SK-N-SH (cell line): ENCODE data around the gene ACER3. TPM values are rescaled to one million over a fixed set of nuclear protein-coding genes. Genes with fewer than 3 reads are reported as not detected.

Experiments
- CTCF ChIA-PET: fragments of 300-600, 350-600 bp; formaldehyde crosslinking; extraction: SDS; loops from one replicate; lab custom pipeline; 2021; lab: Yijun Ruan, JAX
- POLR2A ChIA-PET: fragments of 350-600 bp; sonication (Branson Sonifier 250); formaldehyde crosslinking; extraction: SDS; loops from one replicate; lab custom pipeline; 2020; ENCODE audit warnings: antibody characterized with exemption, inconsistent platforms; lab: Yijun Ruan, JAX
- DNase-seq: peaks from one replicate; pipeline ENCODE4 v3.0.0; 2012
- H2AFZ ChIP-seq: fragments of 200-600 bp; sonication (generic); 2 replicates; pipeline ENCODE4 v1.8.1; 2016; ENCODE audit warnings: antibody characterized with exemption, mild to moderate bottlenecking, low read depth
- H3F3A ChIP-seq: fragments of 200-600 bp; sonication (generic); replicated peaks from 2 replicates; pipeline ENCODE3; 2016; ENCODE audit warnings: antibody characterized with exemption, mild to moderate bottlenecking; ENCODE audit not compliant: insufficient read depth
- H3K27ac ChIP-seq, 2 experiments: fragments of 200-500 bp in 1 of 2; fragments of 200-600 bp in 1 of 2; sonication (Bioruptor generic) in 1 of 2; sonication (generic), shearing (Covaris generic) in 1 of 2; 2 replicates each; pipeline versions ENCODE4 v1.5.1 to v1.6.1; 2014 to 2016; ENCODE audit warnings: low read depth in 2 of 2, inconsistent platforms in 1 of 2, low read length in 1 of 2, mild to moderate bottlenecking in 1 of 2, mixed read lengths in 1 of 2
- H3K27me3 ChIP-seq: fragments of 200-600 bp; sonication (generic), shearing (Covaris generic); 2 replicates; pipeline ENCODE4 v1.6.1; 2016; ENCODE audit warnings: mixed run types; ENCODE audit not compliant: insufficient read depth
- H3K36me3 ChIP-seq, 2 experiments: fragments of 200-500 bp in 1 of 2; fragments of 200-600 bp in 1 of 2; sonication (Bioruptor generic) in 1 of 2; sonication (generic) in 1 of 2; replicated peaks in 1 of 2; 2 replicates each; pipeline versions ENCODE3 to v1.5.1; 2014 to 2016; ENCODE audit warnings: low read length in 1 of 2, mild to moderate bottlenecking in 1 of 2; ENCODE audit not compliant: insufficient read depth in 2 of 2, control insufficient read depth in 1 of 2
- H3K4me1 ChIP-seq, 2 experiments: fragments of 200-500 bp in 1 of 2; fragments of 200-600 bp in 1 of 2; sonication (Bioruptor generic) in 1 of 2; sonication (generic), shearing (Covaris generic) in 1 of 2; 2 replicates each; pipeline versions ENCODE4 v1.5.1 to v1.6.1; 2014 to 2016; ENCODE audit warnings: low read depth in 1 of 2, low read length in 1 of 2, mixed run types in 1 of 2; ENCODE audit not compliant: insufficient read depth in 2 of 2, control insufficient read depth in 1 of 2
- H3K4me2 ChIP-seq: fragments of 200-600 bp; sonication (generic), shearing (Covaris generic); 2 replicates; pipeline ENCODE4 v1.6.1; 2017; ENCODE audit warnings: mixed run types
- H3K4me3 ChIP-seq, 2 experiments: fragments of 200-500 bp in 1 of 2; fragments of 200-600 bp in 1 of 2; sonication (Bioruptor generic) in 1 of 2; sonication (generic), shearing (Covaris generic) in 1 of 2; 2 replicates each; pipeline versions ENCODE4 v1.5.1 to v1.8.1; 2014 to 2016; ENCODE audit warnings: low read depth in 2 of 2, inconsistent platforms in 1 of 2, low read length in 1 of 2, mild to moderate bottlenecking in 1 of 2, mixed read lengths in 1 of 2, moderate library complexity in 1 of 2
- H3K79me2 ChIP-seq: fragments of 200-600 bp; sonication (generic); 2 replicates; pipeline ENCODE4 v1.8.1; 2017; ENCODE audit warnings: mild to moderate bottlenecking; ENCODE audit not compliant: insufficient read depth
- H3K9ac ChIP-seq: fragments of 200-600 bp; sonication (generic); 2 replicates; pipeline ENCODE4 v1.6.1; 2017; ENCODE audit warnings: mixed run types
- H3K9me2 ChIP-seq: fragments of 200-600 bp; sonication (generic); 2 replicates; pipeline ENCODE4 v1.6.1; 2017; ENCODE audit warnings: mixed run types
- H3K9me3 ChIP-seq: fragments of 200-600 bp; sonication (generic); 2 replicates; pipeline ENCODE4 v1.6.1; 2017; ENCODE audit warnings: mixed run types, mild to moderate bottlenecking, moderate library complexity
- H4K20me1 ChIP-seq: fragments of 200-600 bp; sonication (generic); 2 replicates; pipeline ENCODE4 v1.6.1; 2017; ENCODE audit warnings: mild to moderate bottlenecking, mixed run types; ENCODE audit not compliant: insufficient read depth
- CHD2 ChIP-seq: fragments of 150-350 bp; IDR thresholded peaks from 2 replicates; pipeline ENCODE4 v1.6.1; 2018; ENCODE audit warnings: low read length; ENCODE audit not compliant: partially characterized antibody
- CTCF ChIP-seq: fragments of 200-600 bp; sonication (generic); IDR thresholded peaks from 2 replicates; pipeline ENCODE4 v1.6.1; 2017; ENCODE audit warnings: antibody characterized with exemption, mild to moderate bottlenecking, moderate library complexity
- FOXJ3 ChIP-seq: sonication (generic); formaldehyde crosslinking; IDR thresholded peaks from 2 replicates; pipeline ENCODE4 v1.5.1; 2020; ENCODE audit warnings: mild to moderate bottlenecking, missing genetic modification reagents
- GABPA ChIP-seq: IDR thresholded peaks from 2 replicates; pipeline ENCODE4 v1.4.0; 2012; ENCODE audit warnings: low read depth, mild to moderate bottlenecking
- GATA2 ChIP-seq: sonication (generic); formaldehyde crosslinking; IDR thresholded peaks from 2 replicates; pipeline ENCODE4 v1.5.0; 2020; ENCODE audit warnings: mild to moderate bottlenecking, missing genetic modification reagents
- IRF3 ChIP-seq: fragments of 150-350 bp; IDR thresholded peaks from 2 replicates; pipeline ENCODE4 v1.6.1; 2016; ENCODE audit warnings: mild to moderate bottlenecking, low read depth, low read length
- MAX ChIP-seq: IDR thresholded peaks from 2 replicates; pipeline ENCODE4 v1.4.0; 2012; ENCODE audit warnings: low read depth
- PBX3 ChIP-seq: IDR thresholded peaks from 2 replicates; pipeline ENCODE4; 2012
- POLR2AphosphoS5 ChIP-seq: IDR thresholded peaks from 2 replicates; pipeline ENCODE4 v1.6.1; 2012; ENCODE audit warnings: low read depth, low read length
- RCOR1 ChIP-seq: fragments of 150-350 bp; IDR thresholded peaks from 2 replicates; pipeline ENCODE4 v1.6.1; 2017; ENCODE audit warnings: antibody characterized with exemption, low read length
- SMC3 ChIP-seq: IDR thresholded peaks from 2 replicates; pipeline ENCODE4 v1.6.1; 2012; ENCODE audit warnings: low read depth, low read length, improper control_type of control experiment
- TEAD4 ChIP-seq: IDR thresholded peaks from 2 replicates; pipeline ENCODE4 v1.4.0; 2012; ENCODE audit warnings: mild to moderate bottlenecking, borderline replicate concordance; ENCODE audit not compliant: insufficient read depth
- USF1 ChIP-seq: IDR thresholded peaks from 2 replicates; pipeline ENCODE4 v1.4.0; 2012; ENCODE audit warnings: low read depth, borderline replicate concordance
- YY1 ChIP-seq: IDR thresholded peaks from 2 replicates; pipeline ENCODE4 v1.4.0; 2012; ENCODE audit warnings: low read depth, mild to moderate bottlenecking
- WGBS: methylation state at CpG from one replicate; pipeline ENCODE4 v1.1.6; 2017; ENCODE audit warnings: low lambda C conversion rate; 5-methylcytosine and 5-hydroxymethylcytosine counted together
- polyA plus RNA-seq, 3 experiments: library from polyadenylated mRNA; depleted of rRNA; stranded (reverse); fragments of >200 nt; gene quantifications; 2 replicates each; pipeline ENCODE4 v1.2.3, GENCODE V29; 2012

The ACER3 gene
- polyA plus RNA-seq, 1 of the 3 experiments (the other 2 are of a cell fraction), result 5.4 TPM

GRCh38 chr11:77066229-77067042 is 205.7 kb downstream of the ACER3 start, which contains the start of gene CAPN5 (continued):
- TF ChIP-seq CTCF (peak; percentile 41), YY1 (no peak), IRF3 (no peak), POLR2AphosphoS5 (peak; percentile 87), GABPA (no peak), FOXJ3 (CRISPR knock-in tag) (no peak), PBX3 (0 out of 2 replicates have a peak, but pooled peaks have one; percentile 38), TEAD4 (no peak), RCOR1 (no peak), SMC3 (no peak)
- TF ChIP-seq, all 33 proteins: peak for 8

- Histone ChIP-seq H3K9ac (peak overlapping the region; percentile 78), H3K36me3 (peaks cover 0 to 5% of the 10 kb centered on the region in 2 experiments), H3K9me2 (no peaks in the 10 kb centered on the region), H3K4me3 (peak overlapping the region; percentile 81 to 89), H3K27me3 (no peaks in the 10 kb centered on the region), H3K4me1 (peaks cover 24 to 54% of the 10 kb centered on the region in 2 experiments; a peak in 3 of 4 replicates), H3K79me2 (peaks cover 54% of the 10 kb centered on the region), H3F3A (peaks cover 20% of the 10 kb centered on the region), H3K9me3 (no peaks in the 10 kb centered on the region), H4K20me1 (peaks cover 4% of the 10 kb centered on the region; the same call in 1 of the 2 replicates), H2AFZ (no peak overlapping the region), H3K4me2 (peak overlapping the region; percentile 95), H3K27ac (no peak overlapping the region)
- no peak for TF ChIP-seq SMC3
- no peak for TF ChIP-seq PBX3
- TF ChIP-seq MAX, result no peak
- no peak for TF ChIP-seq CHD2
- TF ChIP-seq TEAD4, result no peak
- no peak for TF ChIP-seq GATA2 (CRISPR knock-in tag)
- TF ChIP-seq USF1, result no peak
- ChIA-PET POLR2A (no interaction called here), CTCF (interaction anchor here (0.7 kb wide), 1 partner anchor 461 kb away, joined by 3 read pairs; no protein-coding TSS in a partner anchor)
- DNase-seq, result no peak
- WGBS, result 88% methylated on average over 8 of the region's 8 CpGs
Measured at GRCh38 chr11:77067861-77068443, 207.2 kb downstream of the ACER3 start.
